ENCODE results near the gene CCDC97.

DNA sequence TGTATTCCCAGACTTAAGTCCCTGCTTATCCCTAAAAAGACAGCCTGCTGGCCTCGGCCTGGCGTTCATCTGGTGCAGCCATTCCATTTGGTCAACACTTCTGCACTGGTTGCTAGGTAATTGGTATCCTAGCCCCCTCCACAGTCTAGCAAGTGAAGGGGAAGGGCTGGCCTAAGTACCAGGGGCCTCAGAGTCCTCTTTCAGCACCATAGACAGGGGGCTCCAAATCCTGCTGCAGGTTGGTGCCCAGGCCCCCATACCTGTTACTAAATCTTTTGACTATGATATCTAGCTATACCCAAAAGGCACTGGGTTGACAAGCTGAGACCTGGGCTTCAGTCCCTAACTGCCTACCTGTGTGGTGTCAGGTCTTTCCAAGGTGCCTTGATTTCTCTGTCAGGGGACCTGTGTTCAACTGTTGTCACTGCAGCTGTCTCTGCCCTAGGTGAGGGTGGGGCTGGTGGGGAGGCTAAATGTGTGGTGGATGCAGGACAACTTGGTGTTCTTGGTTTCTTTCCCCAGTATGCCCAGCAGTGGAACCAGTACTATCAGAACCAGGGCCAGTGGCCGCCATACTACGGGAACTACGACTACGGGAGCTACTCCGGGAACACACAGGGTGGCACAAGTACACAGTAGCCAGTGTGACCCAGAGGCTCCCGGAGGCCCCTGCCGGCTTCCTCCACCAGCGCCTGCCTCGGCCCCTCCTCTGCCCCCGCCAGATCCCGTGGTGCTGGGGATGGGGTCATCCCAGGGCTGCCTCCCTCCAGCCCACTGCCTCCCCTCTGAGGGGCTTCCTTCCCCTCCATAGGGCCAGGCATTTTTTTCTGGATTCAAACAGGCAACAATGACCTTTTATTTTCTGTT is 3.8 kb upstream of the CCDC97 start:
- TF ChIP-seq, protein P1, sequence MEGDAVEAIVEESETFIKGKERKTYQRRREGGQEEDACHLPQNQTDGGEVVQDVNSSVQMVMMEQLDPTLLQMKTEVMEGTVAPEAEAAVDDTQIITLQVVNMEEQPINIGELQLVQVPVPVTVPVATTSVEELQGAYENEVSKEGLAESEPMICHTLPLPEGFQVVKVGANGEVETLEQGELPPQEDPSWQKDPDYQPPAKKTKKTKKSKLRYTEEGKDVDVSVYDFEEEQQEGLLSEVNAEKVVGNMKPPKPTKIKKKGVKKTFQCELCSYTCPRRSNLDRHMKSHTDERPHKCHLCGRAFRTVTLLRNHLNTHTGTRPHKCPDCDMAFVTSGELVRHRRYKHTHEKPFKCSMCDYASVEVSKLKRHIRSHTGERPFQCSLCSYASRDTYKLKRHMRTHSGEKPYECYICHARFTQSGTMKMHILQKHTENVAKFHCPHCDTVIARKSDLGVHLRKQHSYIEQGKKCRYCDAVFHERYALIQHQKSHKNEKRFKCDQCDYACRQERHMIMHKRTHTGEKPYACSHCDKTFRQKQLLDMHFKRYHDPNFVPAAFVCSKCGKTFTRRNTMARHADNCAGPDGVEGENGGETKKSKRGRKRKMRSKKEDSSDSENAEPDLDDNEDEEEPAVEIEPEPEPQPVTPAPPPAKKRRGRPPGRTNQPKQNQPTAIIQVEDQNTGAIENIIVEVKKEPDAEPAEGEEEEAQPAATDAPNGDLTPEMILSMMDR (conservative IDR thresholded peaks at IDR 0.05) = no peak
- no peak for TF ChIP-seq EZH2 (IDR thresholded peaks at IDR 0.05; ENCODE audit: low read depth)
